B cell (primary cell): Measurements from ENCODE around the gene PTPRN2.

Experiments
- CTCF ChIP-seq: fragments of 200-600 bp; IDR thresholded peaks from one replicate; pipeline ENCODE4 v1.8.0; 2022; ENCODE audit warnings: antibody characterized with exemption, mild to moderate bottlenecking
- EZH2 ChIP-seq: IDR thresholded peaks from 2 replicates; pipeline ENCODE4 v1.6.1; 2012; ENCODE audit warnings: borderline replicate concordance, low read depth, mild to moderate bottlenecking, moderate library complexity, low read length; ENCODE audit not compliant: insufficient read depth, poor library complexity, severe bottlenecking

GRCh38 chr7:158377800-158378623, 209.6 kb downstream of the PTPRN2 start:
- TF ChIP-seq CTCF = no peak
- no peak for TF ChIP-seq EZH2
